Motor neuron (in vitro differentiated cells): ENCODE data around the gene STKLD1. TPM values are rescaled to one million over a fixed set of nuclear protein-coding genes. Genes with fewer than 3 reads are reported as not detected.
"Not testable (repeated sequence)": the region's sequence is repeated elsewhere in the genome, so short reads cannot be mapped to it uniquely, and the experiment has no call there.

ENCODE experiments used
- ATAC-seq, 8 experiments: fragments of 200-7000 bp; cut with Tn5 transposase; replicated peaks in 6 of 8; 2 replicates each; pipeline ENCODE4 v1.8.0; 2021; ENCODE audit warnings: mild to moderate bottlenecking in 8 of 8, moderate library complexity in 8 of 8
- H3K27ac ChIP-seq, 2 donors: fragments of 250-450 bp; sonication (Bioruptor Pico); 2 replicates each; pipeline ENCODE4 v1.9.0; 2021; ENCODE audit warnings: antibody characterized with exemption in 2 of 2, mild to moderate bottlenecking in 2 of 2, moderate library complexity in 1 of 2
- H3K4me1 ChIP-seq, 2 donors: fragments of 250-450 bp; sonication (Bioruptor Pico); replicated peaks in 1 of 2; 2 replicates each; pipeline ENCODE4 v1.6.1; 2021; ENCODE audit warnings: antibody characterized with exemption in 2 of 2, mild to moderate bottlenecking in 2 of 2, moderate library complexity in 1 of 2
- H3K4me3 ChIP-seq, 5 donors: fragments of 250-450 bp; sonication (Bioruptor Pico); 2 replicates each; pipeline ENCODE4 v1.9.0; 2021; ENCODE audit warnings: antibody characterized with exemption in 5 of 5, mild to moderate bottlenecking in 5 of 5, moderate library complexity in 4 of 5
- WGBS, 10 experiments: fragments of 450-650 bp; shearing (Covaris generic); methylation state at CpG; one replicate each; pipeline ENCODE4 v1.0.0; 2022; 5-methylcytosine and 5-hydroxymethylcytosine counted together
- in situ Hi-C, 9 experiments: fragments of 400-800 bp; cut with MboI; loops; one replicate each; pipeline ENCODE4 v1.15.0; 2021; ENCODE audit warnings: low sequenced_read_pairs in 9 of 9, low pct_unique_long_range_greater_than_20kb in 2 of 9; ENCODE audit not compliant: unreplicated experiment in 9 of 9
- total RNA-seq, 8 experiments: library from RNA; unstranded; fragments of 300-600 nt; gene quantifications; 2 replicates each; pipeline versions ENCODE4 v1.2.3 to v1.2.4, GENCODE V29; 2022

STKLD1 gene
- total RNA-seq, 8 experiments from 2014 or later = 1.1 to 6.1 (median 3.1) TPM

GRCh38 chr9:133382507-133383141 is 6.5 kb downstream of the STKLD1 start:
- ATAC-seq = no peak
- Histone ChIP-seq H3K4me3 (no peak overlapping the region), H3K4me1 (no peaks in the 10 kb centered on the region), H3K27ac (no peak overlapping the region)
- WGBS, 10 experiments = 49 to 100% (median 68%) methylated on average over 1 to 4 of the region's 4 CpGs; no CpG with 5 or more reads in 1 of the 10 experiments
- in situ Hi-C loops = no loop called here

- no peak for ATAC-seq
- Histone ChIP-seq H3K4me1 (no peaks in the 10 kb centered on the region), H3K27ac (no peak overlapping the region), H3K4me3 (no peak overlapping the region)
- in situ Hi-C loops = no loop called here
- WGBS, 10 experiments = 50 to 100% (median 86%) methylated on average over 1 to 3 of the region's 3 CpGs; no CpG with 5 or more reads in 4 of the 10 experiments
Measured at GRCh38 chr9:133383438-133383837, 7.3 kb downstream of the STKLD1 start.

- no peak for ATAC-seq
- Histone ChIP-seq H3K4me3 (no peak overlapping the region), H3K4me1 (no peaks in the 10 kb centered on the region), H3K27ac (no peak overlapping the region)
- WGBS, 10 experiments = 69 to 100% (median 89%) methylated on average over 2 to 10 of the region's 17 CpGs; no CpG with 5 or more reads in 2 of the 10 experiments
- in situ Hi-C loops = no loop called here
Measured at GRCh38 chr9:133384736-133385321, 8.7 kb downstream of the STKLD1 start.

DNA sequence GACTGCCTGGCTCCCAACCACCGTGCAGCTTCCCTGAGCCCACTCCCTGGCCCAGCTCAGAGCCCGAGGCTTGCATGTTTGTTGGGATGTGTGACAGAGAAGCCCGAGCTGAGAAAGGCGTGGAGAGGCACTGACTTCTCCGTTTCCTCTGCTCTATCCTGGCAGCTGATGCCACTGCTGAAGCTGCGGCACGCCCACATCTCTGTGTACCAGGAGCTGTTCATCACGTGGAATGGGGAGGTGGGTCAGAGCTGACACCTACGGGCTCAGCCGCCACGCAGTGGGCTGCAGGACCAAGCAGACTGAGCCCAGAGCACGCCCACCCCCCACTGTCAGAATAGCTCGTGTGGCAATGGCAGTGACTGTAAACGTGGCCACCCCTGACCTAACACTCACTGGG is 9.3 kb downstream of the STKLD1 start:
- in situ Hi-C loops = no loop called here
- 49 to 90% (median 86%) methylated on average over 3 to 6 of the region's 14 CpGs; no CpG with 5 or more reads in 5 of the 10 experiments for WGBS, 10 experiments
- H3K4me1 ChIP-seq = no peaks in the 10 kb centered on the region
- H3K27ac ChIP-seq = no peak overlapping the region
- no peak overlapping the region for H3K4me3 ChIP-seq
- ATAC-seq = no peak

DNA sequence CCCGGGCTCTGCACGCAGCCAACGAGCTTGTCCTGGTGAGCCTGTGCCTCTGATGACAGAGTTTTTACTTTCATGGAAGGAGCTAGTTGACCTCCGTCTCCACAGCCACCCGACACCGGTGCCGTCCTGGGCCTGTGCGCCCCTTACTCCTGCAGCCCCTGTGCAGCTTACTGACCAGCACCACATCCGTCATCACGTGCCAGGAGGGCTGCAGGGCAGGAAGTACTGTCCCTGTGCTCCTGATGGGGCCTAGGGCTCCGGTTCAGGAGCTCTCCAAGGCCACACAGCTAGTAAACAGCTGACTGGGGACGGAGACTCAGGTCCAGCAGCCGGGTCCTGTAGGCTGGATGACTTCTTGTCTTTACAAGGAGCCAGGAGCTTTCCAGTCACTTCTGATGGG is 10.2 kb downstream of the STKLD1 start:
- ATAC-seq = no peak
- no peak overlapping the region for H3K27ac ChIP-seq
- 33 to 100% (median 80%) methylated on average over 1 to 3 of the region's 13 CpGs; no CpG with 5 or more reads in 5 of the 10 experiments for WGBS, 10 experiments

GRCh38 chr9:133387680-133388079 is 11.5 kb downstream of the STKLD1 start:
- WGBS, 10 experiments = 0 to 93% (median 82%) methylated on average over 1 to 8 of the region's 9 CpGs; no CpG with 5 or more reads in 2 of the 10 experiments
- in situ Hi-C loops = no loop called here
- Histone ChIP-seq H3K27ac (no peak overlapping the region), H3K4me1 (no peaks in the 10 kb centered on the region), H3K4me3 (no peak overlapping the region)
- ATAC-seq = peak in 1 of 8 experiments; percentile 77

More for the DNA sequence above, 10.2 kb downstream of the STKLD1 start:
- no peaks in the 10 kb centered on the region for H3K4me1 ChIP-seq
- in situ Hi-C loops = no loop called here
- H3K4me3 ChIP-seq = no peak overlapping the region

DNA sequence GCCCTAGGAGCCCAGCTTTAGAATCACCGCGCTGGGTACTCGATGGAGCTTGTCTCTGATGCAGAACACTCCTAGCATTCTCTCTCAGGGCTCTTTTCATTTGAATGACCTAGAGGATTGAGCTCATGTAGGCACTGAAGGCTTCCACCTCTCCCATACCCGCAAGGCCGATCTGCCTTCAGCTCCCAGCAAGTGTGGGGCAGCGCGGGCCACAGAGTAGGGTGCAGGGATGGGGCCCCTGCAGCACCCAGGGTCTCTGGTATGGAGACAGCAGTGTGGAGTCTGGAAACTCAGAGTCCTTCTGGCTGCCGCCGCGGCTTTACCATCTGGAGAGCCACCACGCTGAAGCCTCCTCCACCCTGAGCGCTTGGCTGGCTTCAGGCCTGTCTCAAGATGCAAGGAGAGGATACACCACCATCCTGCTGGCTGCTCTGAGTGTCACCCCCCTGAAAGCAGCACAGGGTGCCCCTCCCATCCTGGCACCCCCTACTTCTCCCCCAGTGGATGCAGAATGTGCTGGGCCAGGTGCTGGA is 12.9 kb downstream of the STKLD1 start:
- in situ Hi-C loops = no loop called here
- no peak for ATAC-seq
- WGBS, 10 experiments = 40 to 100% (median 96%) methylated on average over 1 to 5 of the region's 12 CpGs; no CpG with 5 or more reads in 4 of the 10 experiments
- H3K4me3 ChIP-seq = no peak overlapping the region
- no peaks in the 10 kb centered on the region for H3K4me1 ChIP-seq
- H3K27ac ChIP-seq = no peak overlapping the region

DNA sequence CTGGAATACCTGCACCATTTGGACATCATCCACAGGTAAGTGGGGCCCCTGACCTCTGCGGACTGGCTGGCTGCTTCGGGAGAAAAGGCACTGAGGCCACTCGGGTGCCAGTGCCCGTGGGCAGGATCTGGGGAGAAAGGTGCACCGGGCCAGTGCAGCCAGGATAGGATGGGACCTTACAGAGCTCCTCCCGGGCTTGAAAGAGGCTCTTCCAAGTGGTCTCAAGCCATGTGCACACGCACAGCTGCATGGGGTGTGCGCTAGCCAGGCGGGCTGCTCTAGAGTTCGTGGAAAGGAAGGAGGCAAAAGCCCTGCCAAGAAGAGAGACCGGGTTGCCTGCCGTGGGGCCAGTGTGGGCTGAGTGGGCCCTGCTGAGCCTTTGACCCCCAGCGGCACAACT is 13.4 kb downstream of the STKLD1 start:
- Histone ChIP-seq H3K27ac (no peak overlapping the region), H3K4me1 (no peaks in the 10 kb centered on the region), H3K4me3 (no peak overlapping the region)
- no peak for ATAC-seq
- in situ Hi-C loops = no loop called here
- 58 to 94% (median 72%) methylated on average over 3 to 7 of the region's 13 CpGs; no CpG with 5 or more reads in 6 of the 10 experiments for WGBS, 10 experiments

DNA sequence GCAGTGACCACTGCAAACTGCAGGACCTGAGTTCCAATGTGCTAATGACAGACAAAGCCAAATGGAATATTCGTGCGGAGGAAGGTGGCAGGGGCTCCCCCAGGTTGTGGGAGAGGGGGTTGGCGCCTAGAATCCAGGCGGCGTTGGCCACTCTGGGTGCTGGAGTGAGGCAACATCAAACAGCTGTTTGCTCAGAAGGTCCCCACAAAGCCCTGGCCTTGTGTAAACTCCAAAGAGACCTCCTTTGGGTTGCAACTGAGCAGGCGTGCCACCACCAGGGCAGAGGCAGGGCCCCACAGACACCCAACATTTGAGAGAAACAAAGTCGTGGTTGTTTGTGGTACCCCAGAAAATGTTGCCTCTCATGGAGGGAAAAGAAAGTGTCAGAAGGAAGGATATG is 14.5 kb downstream of the STKLD1 start:
- no peak overlapping the region for H3K27ac ChIP-seq
- H3K4me1 ChIP-seq = no peaks in the 10 kb centered on the region
- in situ Hi-C loops = no loop called here
- no peak overlapping the region for H3K4me3 ChIP-seq
- 40% methylated on average over 1 of the region's 7 CpGs; no CpG with 5 or more reads in 9 of the 10 experiments for WGBS, 10 experiments
- no peak for ATAC-seq

DNA sequence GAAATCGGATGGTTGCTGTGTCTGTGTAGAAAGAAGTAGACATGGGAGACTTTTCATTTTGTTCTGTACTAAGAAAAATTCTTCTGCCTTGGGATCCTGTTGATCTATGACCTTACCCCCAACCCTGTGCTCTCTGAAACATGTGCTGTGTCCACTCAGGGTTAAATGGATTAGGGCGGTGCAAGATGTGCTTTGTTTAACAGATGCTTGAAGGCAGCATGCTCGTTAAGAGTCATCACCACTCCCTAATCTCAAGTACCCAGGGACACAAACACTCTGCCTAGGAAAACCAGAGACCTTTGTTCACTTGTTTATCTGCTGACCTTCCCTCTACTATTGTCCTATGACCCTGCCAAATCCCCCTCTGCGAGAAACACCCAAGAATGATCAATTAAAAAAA is 15.3 kb downstream of the STKLD1 start:
- H3K4me3 ChIP-seq, ATAC-seq, H3K27ac ChIP-seq, in situ Hi-C loops, H3K4me1 ChIP-seq: not testable (repeated sequence)
- no CpG with 5 or more reads among the region's 4 CpGs for WGBS, 10 experiments

- H3K4me1 ChIP-seq, ATAC-seq, in situ Hi-C loops, H3K4me3 ChIP-seq, H3K27ac ChIP-seq: not testable (repeated sequence)
- no CpG with 5 or more reads among the region's 3 CpGs for WGBS, 10 experiments
Measured at GRCh38 chr9:133392308-133392707, 16.1 kb downstream of the STKLD1 start.

GRCh38 chr9:133393399-133393798 is 17.2 kb downstream of the STKLD1 start:
- in situ Hi-C loops = no loop called here
- no peak overlapping the region for H3K4me3 ChIP-seq
- ATAC-seq = no peak
- WGBS, 10 experiments = 83% methylated on average over 1 of the region's 3 CpGs; no CpG with 5 or more reads in 9 of the 10 experiments
- no peak overlapping the region for H3K27ac ChIP-seq
- H3K4me1 ChIP-seq = no peaks in the 10 kb centered on the region

DNA sequence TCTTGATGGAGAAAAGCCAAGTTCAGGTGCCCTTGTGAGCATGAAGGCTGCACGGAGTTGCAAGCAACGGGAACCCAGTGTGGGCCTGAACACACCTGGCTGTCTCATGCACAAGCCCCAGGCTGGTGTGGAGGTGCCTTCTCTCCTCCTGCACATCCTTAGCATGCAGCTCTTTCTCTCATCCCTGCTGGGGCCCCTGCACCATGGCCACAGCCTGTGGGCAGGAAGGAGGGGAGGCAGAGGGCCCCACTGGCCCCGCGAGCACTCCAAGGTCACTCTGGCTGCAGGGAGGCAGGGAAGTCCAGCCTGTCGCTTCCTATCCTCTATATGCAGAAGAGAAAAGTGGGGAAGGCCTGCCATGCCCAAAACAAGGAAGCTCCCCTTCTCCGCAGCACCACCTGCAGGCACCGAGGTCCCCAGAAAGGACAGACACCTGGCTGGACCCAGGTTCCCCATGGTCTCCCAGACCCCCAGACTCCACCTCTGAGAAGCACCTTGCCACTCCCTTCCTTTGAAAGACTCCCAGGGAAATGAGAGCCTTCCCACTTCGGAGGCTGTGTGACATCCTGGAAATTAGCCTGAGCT is 18.6 kb downstream of the STKLD1 start:
- Histone ChIP-seq H3K4me1 (no peaks in the 10 kb centered on the region), H3K4me3 (no peak overlapping the region), H3K27ac (no peak overlapping the region)
- peak in 1 of 8 experiments; percentile 16 for ATAC-seq
- in situ Hi-C loops = no loop called here
- 18 to 79% (median 54%) methylated on average over 2 to 5 of the region's 8 CpGs; no CpG with 5 or more reads in 4 of the 10 experiments for WGBS, 10 experiments
